Body of pancreas (tissue), 4 donors: ENCODE results near the gene MEIOSIN.

Experiments
- POLR2A ChIP-seq, 3 donors: fragments of 450-650 bp; IDR thresholded peaks; one replicate each; pipeline ENCODE4 v1.6.1; 2016; ENCODE audit warnings: antibody characterized with exemption in 3 of 3, mild to moderate bottlenecking in 2 of 3
- TF ChIP-seq, protein P1 (sequence below), 7 experiments: fragments of 450-650 bp in 4 of 7; fragments of 200-600 bp in 3 of 7; sonication (generic) in 3 of 7; IDR thresholded peaks; one replicate each; pipeline ENCODE4 v1.5.1; 2016 to 2019; ENCODE audit warnings: antibody characterized with exemption in 7 of 7

DNA sequence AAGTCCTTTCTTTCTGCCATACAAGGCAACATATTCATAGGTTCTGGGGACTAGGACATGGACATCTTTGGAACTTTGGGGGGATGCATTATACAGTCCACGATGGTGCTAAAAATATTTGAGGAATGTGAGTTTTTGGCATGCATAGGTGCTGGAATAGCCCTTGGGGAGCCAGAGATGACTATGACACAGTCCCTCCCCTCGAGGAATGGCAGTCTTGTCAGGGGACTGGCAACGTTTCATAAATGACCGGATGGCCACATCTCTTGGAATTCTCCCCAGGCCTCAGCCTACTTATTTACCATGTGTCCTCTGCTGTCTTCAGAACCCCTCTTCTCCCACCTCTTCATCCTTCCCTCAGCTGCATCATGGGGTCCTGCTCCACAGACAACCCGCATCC lies 13.6 kb downstream of the MEIOSIN start:
- TF ChIP-seq, protein P1, sequence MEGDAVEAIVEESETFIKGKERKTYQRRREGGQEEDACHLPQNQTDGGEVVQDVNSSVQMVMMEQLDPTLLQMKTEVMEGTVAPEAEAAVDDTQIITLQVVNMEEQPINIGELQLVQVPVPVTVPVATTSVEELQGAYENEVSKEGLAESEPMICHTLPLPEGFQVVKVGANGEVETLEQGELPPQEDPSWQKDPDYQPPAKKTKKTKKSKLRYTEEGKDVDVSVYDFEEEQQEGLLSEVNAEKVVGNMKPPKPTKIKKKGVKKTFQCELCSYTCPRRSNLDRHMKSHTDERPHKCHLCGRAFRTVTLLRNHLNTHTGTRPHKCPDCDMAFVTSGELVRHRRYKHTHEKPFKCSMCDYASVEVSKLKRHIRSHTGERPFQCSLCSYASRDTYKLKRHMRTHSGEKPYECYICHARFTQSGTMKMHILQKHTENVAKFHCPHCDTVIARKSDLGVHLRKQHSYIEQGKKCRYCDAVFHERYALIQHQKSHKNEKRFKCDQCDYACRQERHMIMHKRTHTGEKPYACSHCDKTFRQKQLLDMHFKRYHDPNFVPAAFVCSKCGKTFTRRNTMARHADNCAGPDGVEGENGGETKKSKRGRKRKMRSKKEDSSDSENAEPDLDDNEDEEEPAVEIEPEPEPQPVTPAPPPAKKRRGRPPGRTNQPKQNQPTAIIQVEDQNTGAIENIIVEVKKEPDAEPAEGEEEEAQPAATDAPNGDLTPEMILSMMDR (IDR thresholded peaks at IDR 0.05), result no peak
- TF ChIP-seq POLR2A (IDR thresholded peaks at IDR 0.05), result no peak
